Upper lobe of right lung (tissue), 1 donor: ENCODE measurements around the gene TMEM178B. TPM values are rescaled to one million over a fixed set of nuclear protein-coding genes. Genes with fewer than 3 reads are reported as not detected.
A peak's percentile ranks its signal among the peaks of the same experiment; 100 is the strongest.

Experiments
- ATAC-seq: fragments of 200-7000 bp; cut with Tn5 transposase; one replicate; pipeline ENCODE4 v1.9.1; 2020; ENCODE audit warnings: mild to moderate bottlenecking, moderate library complexity
- DNase-seq: peaks from one replicate; pipeline ENCODE4 v3.0.0-alpha.2; 2020
- H3K27ac ChIP-seq: fragments of 200-600 bp; one replicate; pipeline ENCODE4 v1.8.0; 2022
- H3K27me3 ChIP-seq: fragments of 200-600 bp; one replicate; pipeline ENCODE4 v1.8.0; 2022; ENCODE audit warnings: mild to moderate bottlenecking
- H3K36me3 ChIP-seq: fragments of 200-600 bp; one replicate; pipeline ENCODE4 v1.8.0; 2022
- H3K4me1 ChIP-seq: fragments of 200-600 bp; one replicate; pipeline ENCODE4 v1.8.0; 2022
- H3K4me3 ChIP-seq: fragments of 200-600 bp; one replicate; pipeline ENCODE4 v1.8.0; 2022; ENCODE audit warnings: mild to moderate bottlenecking
- H3K9me3 ChIP-seq: fragments of 200-600 bp; one replicate; pipeline ENCODE4 v1.8.0; 2022
- intact Hi-C: fragments of 100-400 bp; cut with DNase I; formaldehyde crosslinking; loops from one replicate; pipeline ENCODE4 v1.11.0; 2022
- total RNA-seq: library from RNA; stranded (reverse); fragmentation: NEBNext Ultra II Directional; extraction: Animal tissue kit (Norgen Biotek cat#: 25700); gene quantifications from one replicate; pipeline ENCODE4 v1.2.1, GENCODE V29; 2021
- TF ChIP-seq, protein P1 (sequence below): fragments of 200-600 bp; IDR thresholded peaks from one replicate; pipeline ENCODE4 v1.8.0; 2022; ENCODE audit warnings: antibody characterized with exemption
- donor health status: DM: no; HTN: yes; CAD: no; lungs with severe emphysema.

TMEM178B gene
- total RNA-seq, 1 donor from 2014 or later, result 1.4 TPM

DNA sequence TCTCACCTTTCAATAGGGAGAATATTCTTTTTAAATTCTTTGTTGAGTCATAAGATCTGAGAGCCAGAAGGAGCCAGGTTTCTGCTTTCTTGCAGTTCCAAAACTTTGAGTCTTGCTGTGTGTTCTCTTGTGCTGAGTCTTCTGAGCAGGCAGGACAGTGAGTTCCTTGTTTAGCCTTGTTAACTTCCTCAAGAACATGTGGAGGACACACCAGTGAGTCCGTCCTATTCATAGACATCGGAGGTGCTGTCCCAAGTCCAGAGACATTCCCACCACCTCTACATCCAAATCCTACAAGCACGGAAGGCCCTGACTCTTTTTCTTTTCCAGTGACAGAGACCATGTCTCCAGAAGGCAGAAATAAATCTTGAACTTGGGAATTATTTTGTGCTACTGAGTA, 342.1 kb downstream of the TMEM178B start:
- intact Hi-C loops, result no loop called here

DNA sequence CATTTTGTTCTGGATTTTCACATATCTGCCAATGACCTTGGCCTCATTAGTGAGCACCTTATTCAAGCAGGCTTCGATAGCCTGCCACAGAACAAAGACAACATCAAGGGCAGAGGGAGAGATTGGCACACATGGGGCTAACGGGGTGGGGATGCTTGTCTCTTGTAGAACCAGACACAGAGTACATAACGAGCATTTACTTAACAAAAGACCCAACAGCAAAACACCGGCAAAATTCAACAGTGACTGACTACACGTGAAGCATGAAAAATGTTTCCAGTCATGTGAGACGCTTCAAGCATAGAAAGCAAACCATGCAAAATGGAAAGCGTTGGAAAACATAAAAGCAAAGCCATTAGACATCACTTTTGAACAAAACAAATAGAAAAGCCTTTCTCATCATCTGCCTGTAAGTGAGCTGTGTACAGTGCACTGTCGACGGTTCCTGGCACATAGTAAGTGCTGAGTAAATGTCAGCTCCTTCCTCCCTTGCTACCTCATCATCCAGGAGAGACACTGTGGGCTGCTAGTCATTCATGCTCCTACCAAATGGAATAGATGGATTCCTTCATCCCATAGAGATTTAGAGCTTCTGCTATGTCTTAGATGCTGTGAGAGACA, 342.9 kb downstream of the TMEM178B start:
- Histone ChIP-seq H3K36me3 (no peaks in the 10 kb centered on the region), H3K9me3 (no peaks in the 10 kb centered on the region), H3K4me3 (no peak overlapping the region), H3K4me1 (no peaks in the 10 kb centered on the region), H3K27ac (no peak overlapping the region), H3K27me3 (no peaks in the 10 kb centered on the region)
- intact Hi-C loops, result no loop called here
- no peak for DNase-seq
- TF ChIP-seq, protein P1, sequence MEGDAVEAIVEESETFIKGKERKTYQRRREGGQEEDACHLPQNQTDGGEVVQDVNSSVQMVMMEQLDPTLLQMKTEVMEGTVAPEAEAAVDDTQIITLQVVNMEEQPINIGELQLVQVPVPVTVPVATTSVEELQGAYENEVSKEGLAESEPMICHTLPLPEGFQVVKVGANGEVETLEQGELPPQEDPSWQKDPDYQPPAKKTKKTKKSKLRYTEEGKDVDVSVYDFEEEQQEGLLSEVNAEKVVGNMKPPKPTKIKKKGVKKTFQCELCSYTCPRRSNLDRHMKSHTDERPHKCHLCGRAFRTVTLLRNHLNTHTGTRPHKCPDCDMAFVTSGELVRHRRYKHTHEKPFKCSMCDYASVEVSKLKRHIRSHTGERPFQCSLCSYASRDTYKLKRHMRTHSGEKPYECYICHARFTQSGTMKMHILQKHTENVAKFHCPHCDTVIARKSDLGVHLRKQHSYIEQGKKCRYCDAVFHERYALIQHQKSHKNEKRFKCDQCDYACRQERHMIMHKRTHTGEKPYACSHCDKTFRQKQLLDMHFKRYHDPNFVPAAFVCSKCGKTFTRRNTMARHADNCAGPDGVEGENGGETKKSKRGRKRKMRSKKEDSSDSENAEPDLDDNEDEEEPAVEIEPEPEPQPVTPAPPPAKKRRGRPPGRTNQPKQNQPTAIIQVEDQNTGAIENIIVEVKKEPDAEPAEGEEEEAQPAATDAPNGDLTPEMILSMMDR, result no peak
- ATAC-seq, result no peak

More for the DNA sequence above, 342.1 kb downstream of the TMEM178B start:
- no peak for ATAC-seq
- Histone ChIP-seq H3K27ac (no peak overlapping the region), H3K36me3 (no peaks in the 10 kb centered on the region), H3K4me1 (no peaks in the 10 kb centered on the region), H3K27me3 (no peaks in the 10 kb centered on the region), H3K4me3 (no peak overlapping the region), H3K9me3 (no peaks in the 10 kb centered on the region)
- TF ChIP-seq, protein P1, result no peak
- no peak for DNase-seq

DNA sequence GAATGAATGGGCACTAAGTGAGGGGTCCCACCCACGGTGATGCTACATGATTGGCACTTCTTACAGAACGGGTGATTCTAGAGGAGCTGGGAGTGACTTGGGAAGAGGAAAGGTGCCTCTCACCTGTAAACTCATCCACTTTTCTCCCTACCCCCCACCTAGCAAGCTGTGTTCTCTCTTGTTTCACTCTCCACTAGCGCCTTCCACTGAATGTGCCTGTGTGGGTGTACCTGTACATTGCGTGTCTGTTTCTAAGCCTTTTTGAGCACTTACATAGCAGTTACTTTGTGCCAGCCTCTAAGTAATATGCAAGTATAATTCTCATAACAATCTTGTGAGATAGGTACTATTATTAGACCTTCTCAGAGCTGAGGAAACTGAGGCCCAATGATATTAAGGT, 343.6 kb downstream of the TMEM178B start:
- H3K27ac ChIP-seq, result no peak overlapping the region
- no peak for ATAC-seq
- intact Hi-C loops, result no loop called here

DNA sequence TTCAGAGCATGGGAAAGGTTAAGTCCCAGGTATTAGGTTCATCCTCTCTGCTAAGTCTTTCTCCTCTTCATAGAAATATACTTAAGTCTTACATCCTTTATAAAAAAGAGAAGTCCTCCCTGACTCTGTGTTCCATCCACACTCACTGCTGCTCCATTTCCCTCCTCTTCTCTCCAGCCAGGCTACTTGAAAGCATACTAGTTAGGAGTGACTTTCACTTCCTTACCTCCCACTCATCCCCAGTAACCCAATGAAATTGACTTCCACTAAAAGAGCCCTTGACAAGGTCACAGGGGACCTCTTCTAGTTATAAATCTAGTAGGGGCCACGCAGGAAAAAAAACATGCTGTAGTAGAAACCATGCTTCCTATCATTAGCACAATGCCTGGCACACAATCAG, 344.2 kb downstream of the TMEM178B start:
- ATAC-seq, result peak; percentile 32
- Histone ChIP-seq H3K27ac (no peak overlapping the region), H3K4me1 (no peaks in the 10 kb centered on the region), H3K27me3 (no peaks in the 10 kb centered on the region), H3K36me3 (no peaks in the 10 kb centered on the region), H3K4me3 (no peak overlapping the region), H3K9me3 (no peaks in the 10 kb centered on the region)
- TF ChIP-seq, protein P1, result no peak
- intact Hi-C loops, result no loop called here
- DNase-seq, result no peak

More for the DNA sequence above, 343.6 kb downstream of the TMEM178B start:
- TF ChIP-seq, protein P1, result no peak
- Histone ChIP-seq H3K4me3 (no peak overlapping the region), H3K9me3 (no peaks in the 10 kb centered on the region), H3K27me3 (no peaks in the 10 kb centered on the region), H3K36me3 (no peaks in the 10 kb centered on the region), H3K4me1 (no peaks in the 10 kb centered on the region)
- no peak for DNase-seq

DNA sequence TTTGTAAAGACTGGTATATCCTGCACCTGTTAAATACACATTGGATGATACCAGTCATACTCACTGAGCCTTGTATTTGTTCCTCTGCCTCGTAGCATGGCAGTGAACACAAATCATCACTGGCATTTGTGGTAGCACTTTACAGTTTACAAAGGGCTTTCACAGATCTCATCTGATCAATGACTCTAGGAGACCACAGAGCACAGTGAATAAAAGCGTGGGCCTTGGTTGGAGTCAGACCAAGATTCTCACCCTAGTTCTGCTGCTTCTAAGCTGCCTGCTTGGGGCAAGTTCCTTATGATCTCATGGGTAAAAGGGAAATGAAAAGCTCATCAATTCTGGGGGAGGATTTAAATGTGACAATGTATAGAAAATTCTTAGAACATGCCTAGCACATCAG, 347.4 kb downstream of the TMEM178B start:
- H3K27ac ChIP-seq, result no peak overlapping the region
- no peaks in the 10 kb centered on the region for H3K4me1 ChIP-seq
- no peaks in the 10 kb centered on the region for H3K9me3 ChIP-seq
- H3K4me3 ChIP-seq, result no peak overlapping the region
- H3K36me3 ChIP-seq, result no peaks in the 10 kb centered on the region
- TF ChIP-seq, protein P1, result no peak
- intact Hi-C loops, result no loop called here
- DNase-seq (no peak), ATAC-seq (no peak)
- H3K27me3 ChIP-seq, result no peaks in the 10 kb centered on the region

DNA sequence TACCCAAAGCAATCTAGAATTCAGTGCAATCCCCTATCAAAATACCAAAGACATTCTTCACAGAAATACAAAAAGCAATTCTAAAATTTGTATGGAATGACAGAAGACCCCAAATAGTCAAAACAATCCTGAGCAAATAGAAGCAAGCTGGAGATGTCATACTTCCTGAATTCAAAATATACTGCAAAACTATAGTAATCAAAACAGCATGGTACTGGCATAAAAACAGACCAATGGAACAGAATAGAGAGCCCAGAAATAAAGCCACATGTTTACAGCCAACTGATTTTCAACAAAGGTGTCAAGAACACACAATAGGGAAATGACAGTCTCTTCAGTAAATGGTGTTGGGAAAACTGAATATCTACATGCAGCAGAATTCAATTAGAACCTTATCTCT, 353.3 kb downstream of the TMEM178B start:
- intact Hi-C loops, result no loop called here
- DNase-seq (no peak), ATAC-seq (no peak)
- Histone ChIP-seq H3K4me1 (no peaks in the 10 kb centered on the region), H3K4me3 (no peak overlapping the region), H3K27me3 (no peaks in the 10 kb centered on the region), H3K36me3 (no peaks in the 10 kb centered on the region), H3K27ac (no peak overlapping the region), H3K9me3 (no peaks in the 10 kb centered on the region)
- TF ChIP-seq, protein P1, result no peak
